Activated effector memory CD4-positive, alpha-beta T cell treated with anti-CD3 and anti-CD28 coated beads, Interleukin-2, amount 50 U/mL, for 16 hours (primary cell): Measurements from ENCODE around the gene CEACAM21.

Experiments
- DNase-seq: peaks from one replicate; pipeline ENCODE4 v3.0.0-alpha.2; 2020

CEACAM21 gene

GRCh38 chr19:41621654-41622053 lies 45.7 kb downstream of the CEACAM21 start:
- peak; percentile 27 for DNase-seq

DNA sequence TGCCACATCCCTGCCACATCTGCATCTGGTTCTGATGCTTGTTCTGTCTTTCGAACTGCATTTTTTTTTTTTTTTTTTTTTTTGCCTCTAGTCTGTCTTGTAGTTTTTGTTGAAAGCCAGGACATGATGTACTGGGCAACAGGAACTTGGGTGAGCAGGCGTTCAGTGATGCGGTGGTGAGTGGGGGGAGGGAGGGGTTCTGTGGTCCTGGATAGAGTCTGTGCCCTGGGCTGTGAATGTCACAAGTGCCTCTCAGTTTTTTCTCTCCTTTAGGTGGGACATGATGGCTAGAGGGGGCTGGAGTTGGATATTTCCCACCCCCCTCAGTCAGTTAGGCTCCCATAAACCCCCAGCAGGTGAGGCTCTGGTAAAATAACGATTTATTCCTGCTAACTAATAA lies 47.4 kb downstream of the CEACAM21 start:
- DNase-seq, result peak; percentile 34

DNA sequence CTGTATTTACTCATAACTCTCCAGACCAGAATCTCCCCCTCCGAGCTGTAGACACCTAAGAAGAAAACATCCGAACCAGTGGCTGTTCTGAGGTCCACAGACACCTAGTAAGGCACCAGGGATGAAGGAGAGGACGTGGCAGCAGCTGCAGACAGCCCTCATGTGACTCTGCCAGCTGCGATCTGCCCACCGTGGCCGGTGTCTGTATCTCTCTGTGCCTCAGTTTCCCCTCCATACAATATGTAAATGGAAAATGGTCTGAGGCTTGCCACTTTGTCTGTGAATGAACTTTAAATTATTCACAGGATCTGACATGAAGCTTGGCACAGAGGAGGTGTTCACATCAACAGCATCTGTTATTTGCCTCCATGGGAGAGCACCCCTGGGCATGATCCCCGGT lies 48.5 kb downstream of the CEACAM21 start:
- peak; percentile 30 for DNase-seq

- peak; percentile 45 for DNase-seq
Measured at GRCh38 chr19:41624937-41625336, 49.0 kb downstream of the CEACAM21 start.

GRCh38 chr19:41626278-41626677 lies 50.3 kb downstream of the CEACAM21 start:
- peak; percentile 31 for DNase-seq

DNA sequence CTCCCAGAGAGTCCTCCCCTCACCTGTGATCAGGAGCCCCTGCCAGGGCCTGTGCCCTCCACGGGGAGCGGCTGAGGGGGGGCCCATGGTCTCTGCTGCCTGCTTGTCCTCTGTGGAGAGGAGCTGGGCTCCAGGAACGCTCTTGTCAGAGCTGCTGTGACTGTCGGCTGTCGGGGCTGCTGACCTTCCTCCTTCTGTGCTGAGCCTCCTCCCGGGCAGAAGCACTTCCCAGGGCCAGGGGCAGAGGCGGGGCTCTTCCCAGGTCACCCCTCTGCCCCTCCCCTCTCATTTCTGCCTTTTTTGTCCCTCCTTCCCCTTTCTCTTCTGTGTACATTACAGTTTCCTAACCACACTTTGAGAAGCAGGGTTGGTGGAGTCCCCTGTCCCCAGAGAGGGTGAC lies 50.9 kb downstream of the CEACAM21 start, which contains the start of gene CEACAM4:
Gene CEACAM4 (minus strand): TSS at position 198 of the 400 bp plus-strand sequence. CDS start 111 bp downstream, at position 87.
- DNase-seq, result no peak

- DNase-seq, result peak; percentile 52
Measured at GRCh38 chr19:41627966-41628675, 52.2 kb downstream of the CEACAM21 start.
